H1 (cell line): ENCODE data around the gene SH3RF3. TPM values are rescaled to one million over a fixed set of nuclear protein-coding genes. Genes with fewer than 3 reads are reported as not detected.

Source experiments
- CTCF ChIA-PET: fragments of 300-600 bp; sonication (Branson Sonifier 250); formaldehyde crosslinking; loops from one replicate; lab custom pipeline; 2021; ENCODE audit not compliant: partially characterized antibody; lab: Charles Lee
- POLR2A ChIA-PET: fragments of 300-600 bp; sonication (Branson Sonifier 250); formaldehyde crosslinking; loops from one replicate; lab custom pipeline; 2021; ENCODE audit warnings: inconsistent platforms; ENCODE audit not compliant: partially characterized antibody; lab: Charles Lee
- DNase-seq, 2 experiments: peaks; one replicate each; pipeline versions ENCODE4 v3.0.0 to v3.0.0-alpha.2; 2010 to 2022; ENCODE audit warnings: low spot score in 2 of 2, low read depth in 1 of 2, mixed read lengths in 1 of 2
- FAIRE-seq: peaks from 2 replicates; lab custom pipeline; 2011; peaks lifted over from hg19 to GRCh38; lab: Jason Lieb, UNC
- H2AFZ ChIP-seq: 2 replicates; pipeline ENCODE4 v1.8.1; 2012; ENCODE audit warnings: low read length, inconsistent platforms
- H2AK5ac ChIP-seq: 2 replicates; pipeline ENCODE4 v1.6.1; 2013; ENCODE audit warnings: low read depth, low read length
- H2BK120ac ChIP-seq: replicated peaks from 2 replicates; pipeline ENCODE3; 2013; ENCODE audit warnings: low read depth, low read length, inconsistent platforms
- H2BK12ac ChIP-seq: 2 replicates; pipeline ENCODE4 v1.6.1; 2013; ENCODE audit warnings: low read depth, low read length
- H2BK15ac ChIP-seq: 2 replicates; pipeline ENCODE4 v1.6.1; 2013; ENCODE audit warnings: low read length
- H2BK20ac ChIP-seq: 2 replicates; pipeline ENCODE4 v1.6.1; 2013; ENCODE audit warnings: low read length
- H2BK5ac ChIP-seq: 2 replicates; pipeline ENCODE4 v1.6.1; 2013; ENCODE audit warnings: low read depth, low read length
- H3K14ac ChIP-seq: 2 replicates; pipeline ENCODE4 v1.6.1; 2013; ENCODE audit warnings: inconsistent platforms; ENCODE audit not compliant: insufficient read length
- H3K18ac ChIP-seq: 2 replicates; pipeline ENCODE4 v1.6.1; 2013; ENCODE audit warnings: low read length; ENCODE audit errors: extremely low read depth
- H3K23ac ChIP-seq: 2 replicates; pipeline ENCODE4 v1.6.1; 2013; ENCODE audit warnings: inconsistent platforms; ENCODE audit not compliant: insufficient read length
- H3K23me2 ChIP-seq: 2 replicates; pipeline ENCODE4 v1.6.1; 2013; ENCODE audit warnings: low read depth, low read length
- H3K27ac ChIP-seq: 2 replicates; pipeline ENCODE4 v1.6.1; 2011; ENCODE audit warnings: low read depth, low read length, inconsistent platforms
- H3K27me3 ChIP-seq, 4 experiments: replicated peaks in 1 of 4; 1 replicate in 1 of 4; 2 replicates in 3 of 4; pipeline versions ENCODE4 v1.6.1 to v1.8.1; 2011 to 2013; ENCODE audit warnings: low read length in 3 of 4, mild to moderate bottlenecking in 3 of 4, inconsistent platforms in 2 of 4, mixed read lengths in 2 of 4, moderate library complexity in 1 of 4; ENCODE audit not compliant: control insufficient read depth in 3 of 4, insufficient read depth in 3 of 4; ENCODE audit errors: extremely low read depth in 1 of 4
- H3K36me3 ChIP-seq, 4 experiments: 2 replicates each; pipeline versions ENCODE4 v1.6.1 to v1.8.1; 2011 to 2013; ENCODE audit warnings: mild to moderate bottlenecking in 4 of 4, low read length in 3 of 4, moderate library complexity in 2 of 4, control low read depth in 1 of 4, inconsistent platforms in 1 of 4; ENCODE audit not compliant: insufficient read depth in 4 of 4, control insufficient read depth in 2 of 4
- H3K4ac ChIP-seq: replicated peaks from 2 replicates; pipeline ENCODE3; 2013; ENCODE audit warnings: low read length, low read depth, mixed read lengths, inconsistent platforms; ENCODE audit not compliant: insufficient read length
- H3K4me1 ChIP-seq, 4 experiments: replicated peaks in 1 of 4; 1 replicate in 1 of 4; 2 replicates in 3 of 4; pipeline versions ENCODE4 v1.6.1 to v1.8.1; 2011 to 2013; ENCODE audit warnings: low read length in 3 of 4, inconsistent platforms in 2 of 4, mixed read lengths in 1 of 4; ENCODE audit not compliant: insufficient read depth in 4 of 4, control insufficient read depth in 3 of 4
- H3K4me2 ChIP-seq, 2 experiments: 2 replicates each; pipeline versions ENCODE4 v1.6.1 to v1.8.1; 2011 to 2013; ENCODE audit warnings: low read depth in 2 of 2, low read length in 2 of 2, control low read depth in 1 of 2, inconsistent platforms in 1 of 2, mild to moderate bottlenecking in 1 of 2; ENCODE audit not compliant: insufficient read depth in 1 of 2
- H3K4me3 ChIP-seq, 4 experiments: fragments of 200-600, 300-600 bp in 1 of 4; sonication (generic), shearing (Covaris generic), sonication (Bioruptor Twin) in 1 of 4; 2 replicates each; pipeline versions ENCODE4 v1.5.1 to v1.8.1; 2011 to 2016; ENCODE audit warnings: low read length in 4 of 4, low read depth in 3 of 4, control low read depth in 2 of 4, inconsistent platforms in 2 of 4, mild to moderate bottlenecking in 2 of 4, mixed read lengths in 1 of 4, moderate library complexity in 1 of 4; ENCODE audit not compliant: insufficient read depth in 2 of 4; ENCODE audit errors: extremely low read depth in 1 of 4
- H3K56ac ChIP-seq: replicated peaks from 2 replicates; pipeline ENCODE3; 2013; ENCODE audit warnings: low read depth, mild to moderate bottlenecking, mixed read lengths, low read length, inconsistent platforms; ENCODE audit not compliant: insufficient read length
- H3K79me1 ChIP-seq: 2 replicates; pipeline ENCODE4 v1.6.1; 2013; ENCODE audit warnings: low read depth, low read length, control low read depth
- H3K79me2 ChIP-seq, 2 experiments: 2 replicates each; pipeline versions ENCODE4 v1.6.1 to v1.8.1; 2012 to 2013; ENCODE audit warnings: low read length in 2 of 2, mild to moderate bottlenecking in 2 of 2, inconsistent platforms in 1 of 2; ENCODE audit not compliant: insufficient read depth in 2 of 2, control insufficient read depth in 1 of 2
- H3K9ac ChIP-seq, 4 experiments: replicated peaks in 1 of 4; 1 replicate in 1 of 4; 2 replicates in 3 of 4; pipeline versions ENCODE4 v1.6.1 to v1.8.1; 2011 to 2013; ENCODE audit warnings: low read depth in 3 of 4, low read length in 3 of 4, control low read depth in 2 of 4, mild to moderate bottlenecking in 2 of 4, moderate library complexity in 2 of 4, inconsistent platforms in 1 of 4; ENCODE audit errors: extremely low read depth in 1 of 4
- H3K9me3 ChIP-seq, 2 experiments: 2 replicates each; pipeline versions ENCODE4 v1.6.1 to v1.8.1; 2012 to 2013; ENCODE audit warnings: mild to moderate bottlenecking in 2 of 2, moderate library complexity in 2 of 2, control low read depth in 1 of 2, inconsistent platforms in 1 of 2, low read depth in 1 of 2, low read length in 1 of 2, mixed read lengths in 1 of 2; ENCODE audit not compliant: insufficient read depth in 2 of 2
- H4K20me1 ChIP-seq, 2 experiments: replicated peaks in 1 of 2; 2 replicates each; pipeline versions ENCODE3 to v1.8.1; 2011 to 2013; ENCODE audit warnings: inconsistent platforms in 2 of 2, low read length in 2 of 2, mild to moderate bottlenecking in 1 of 2; ENCODE audit not compliant: insufficient read depth in 2 of 2, control insufficient read depth in 1 of 2
- H4K5ac ChIP-seq: 2 replicates; pipeline ENCODE4 v1.6.1; 2013; ENCODE audit warnings: low read length, low read depth, mixed read lengths, inconsistent platforms; ENCODE audit not compliant: insufficient read length
- H4K8ac ChIP-seq: 2 replicates; pipeline ENCODE4 v1.8.0; 2013; ENCODE audit warnings: mild to moderate bottlenecking, moderate library complexity, low read length, inconsistent platforms; ENCODE audit not compliant: insufficient read depth; ENCODE audit errors: extremely low read depth
- H4K91ac ChIP-seq: replicated peaks from 2 replicates; pipeline ENCODE3; 2013; ENCODE audit warnings: low read length, mixed read lengths, inconsistent platforms; ENCODE audit not compliant: insufficient read length
- CTBP2 ChIP-seq: IDR thresholded peaks from 2 replicates; pipeline ENCODE4 v1.7.0; 2011; ENCODE audit warnings: borderline replicate concordance, mild to moderate bottlenecking, moderate library complexity, mixed read lengths, low read length; ENCODE audit not compliant: insufficient read depth, insufficient read length
- FOSL1 ChIP-seq: IDR thresholded peaks from 2 replicates; pipeline ENCODE4 v1.6.1; 2011; ENCODE audit warnings: mild to moderate bottlenecking, low read depth, low read length, moderate library complexity; ENCODE audit not compliant: insufficient read depth
- PHF8 ChIP-seq: fragments of 200-600 bp; sonication (generic); conservative IDR thresholded peaks from 2 replicates; pipeline ENCODE4 v1.7.1; 2012; ENCODE audit warnings: low read depth, mild to moderate bottlenecking, inconsistent platforms, low read length, moderate library complexity
- SRF ChIP-seq: IDR thresholded peaks from 2 replicates; pipeline ENCODE4 v1.6.1; 2011; ENCODE audit warnings: mild to moderate bottlenecking, low read depth, low read length, moderate library complexity
- WGBS, 2 experiments: shearing (Covaris generic) in 1 of 2; methylation state at CpG; one replicate each; pipeline versions ENCODE4 v1.1.6 to v1.1.7; 2013 to 2015; ENCODE audit warnings: low lambda C conversion rate in 2 of 2, mixed read lengths in 2 of 2, inconsistent platforms in 1 of 2, low coverage in 1 of 2, missing lambda C conversion rate in 1 of 2; ENCODE audit not compliant: insufficient replicate concordance in 2 of 2, insufficient coverage in 1 of 2, insufficient read length in 1 of 2; ENCODE audit errors: extremely low coverage in 1 of 2, missing lambda C conversion rate in 1 of 2; 5-methylcytosine and 5-hydroxymethylcytosine counted together
- polyA plus RNA-seq, 7 experiments: library from polyadenylated mRNA; depleted of rRNA in 3 of 7; stranded (reverse) in 5 of 7; unstranded in 2 of 7; fragments of >200 nt in 5 of 7; fragments of 200-250 nt in 2 of 7; gene quantifications; 1 replicate in 5 of 7; 2 replicates in 1 of 7; 4 replicates in 1 of 7; pipeline versions ENCODE4 v1.2.1 to v1.2.3, GENCODE V29; 2011 to 2013; ENCODE audit warnings: missing spikeins in 2 of 7, mixed read lengths in 2 of 7
- total RNA-seq: library from RNA; stranded (reverse); fragmentation: NEBNext Ultra II Directional; extraction: Animal tissue kit (Norgen Biotek cat#: 25700); gene quantifications from 2 replicates; pipeline ENCODE4 v1.2.1, GENCODE V29; 2021
- TF ChIP-seq, protein P1 (sequence below): IDR thresholded peaks from 2 replicates; pipeline ENCODE4 v1.6.1; 2011; ENCODE audit warnings: low read depth, mild to moderate bottlenecking, low read length; ENCODE audit not compliant: insufficient read depth
- TF ChIP-seq, protein P2 (sequence below): IDR thresholded peaks from 2 replicates; pipeline ENCODE4 v1.6.1; 2012; ENCODE audit warnings: inconsistent platforms
- TF ChIP-seq, protein P3 (sequence below): IDR thresholded peaks from 2 replicates; pipeline ENCODE4 v1.6.1; 2012; ENCODE audit warnings: inconsistent platforms
- TF ChIP-seq, protein P4 (sequence below), 3 experiments: IDR thresholded peaks; 1 replicate in 2 of 3; 2 replicates in 1 of 3; pipeline versions ENCODE4 v1.5.1 to v1.6.1; 2011; ENCODE audit warnings: low read length in 3 of 3, mild to moderate bottlenecking in 3 of 3, inconsistent platforms in 2 of 3, low read depth in 1 of 3, moderate library complexity in 1 of 3; ENCODE audit not compliant: insufficient read depth in 1 of 3; ENCODE audit errors: control extremely low read depth in 1 of 3

Gene SH3RF3
- total and polyA plus RNA-seq, 2 of the 8 experiments (the other 6 are each of a cell fraction or from before 2014, with no cell fraction given) = 0.11 to 0.65 TPM

DNA sequence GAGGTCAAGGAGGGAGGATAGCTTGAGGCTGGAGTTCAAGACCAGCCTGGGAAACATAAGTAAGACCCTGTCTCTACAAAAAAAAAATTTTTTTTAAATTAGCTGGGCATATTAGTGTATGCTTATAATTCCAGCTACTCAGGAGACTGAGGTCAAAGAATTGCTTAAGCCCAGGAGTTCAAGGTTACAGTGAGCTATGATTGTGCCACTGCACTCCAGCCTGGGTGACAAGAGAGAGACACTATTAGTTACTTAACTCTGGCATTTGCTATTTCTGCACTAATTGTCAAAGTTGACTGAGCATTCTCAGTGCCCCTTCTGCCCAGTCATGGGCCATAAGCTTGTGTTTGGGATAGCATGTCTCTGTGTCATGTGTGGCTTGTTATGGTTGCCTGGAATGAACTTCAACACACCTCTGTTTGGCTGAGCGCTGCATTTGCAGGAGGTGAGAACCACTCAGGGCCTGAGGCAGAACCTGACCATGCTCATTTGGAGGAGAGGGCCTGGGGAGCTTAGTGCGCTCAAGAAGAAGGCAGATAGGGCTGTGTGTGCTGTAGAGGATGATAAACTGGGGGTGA, 77.7 kb downstream of the SH3RF3 start:
- Histone ChIP-seq H3K23me2 (no peaks in the 10 kb centered on the region), H3K23ac (no peak overlapping the region), H2BK20ac (no peak overlapping the region), H4K20me1 (no peaks in the 10 kb centered on the region), H2BK120ac (no peak overlapping the region), H2BK5ac (no peak overlapping the region), H3K14ac (no peak overlapping the region), H3K36me3 (no peaks in the 10 kb centered on the region), H4K5ac (no peak overlapping the region), H3K4ac (no peak overlapping the region), H3K4me3 (no peak overlapping the region), H3K4me1 (no peaks in the 10 kb centered on the region; a peak in 1 of 7 replicates), H2AFZ (no peak overlapping the region), H3K27ac (no peak overlapping the region), H4K8ac (no peak overlapping the region), H3K9me3 (no peaks in the 10 kb centered on the region), H4K91ac (no peak overlapping the region), H3K56ac (no peak overlapping the region), H3K79me1 (no peaks in the 10 kb centered on the region), H3K9ac (no peak overlapping the region), H3K79me2 (no peaks in the 10 kb centered on the region), H3K18ac (no peak overlapping the region), H2AK5ac (no peak overlapping the region), H3K4me2 (no peak overlapping the region), H2BK15ac (no peak overlapping the region), H2BK12ac (no peak overlapping the region), H3K27me3 (no peaks in the 10 kb centered on the region)
- WGBS, 2 experiments = 95% methylated on average over 2 of the region's 2 CpGs; no CpG with 5 or more reads in 1 of the 2 experiments
- no peak for DNase-seq
- CTCF ChIA-PET = interaction anchor here (0.9 to 3.1 kb wide), 7 partner anchors 12 to 339 kb away, joined by 3 to 19 read pairs (median 4); no protein-coding TSS in a partner anchor
- POLR2A ChIA-PET = no interaction called here
- no peak for FAIRE-seq
- TF ChIP-seq, protein P1, sequence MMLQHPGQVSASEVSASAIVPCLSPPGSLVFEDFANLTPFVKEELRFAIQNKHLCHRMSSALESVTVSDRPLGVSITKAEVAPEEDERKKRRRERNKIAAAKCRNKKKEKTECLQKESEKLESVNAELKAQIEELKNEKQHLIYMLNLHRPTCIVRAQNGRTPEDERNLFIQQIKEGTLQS = no peak
- no peak for TF ChIP-seq SRF
- TF ChIP-seq, protein P2, sequence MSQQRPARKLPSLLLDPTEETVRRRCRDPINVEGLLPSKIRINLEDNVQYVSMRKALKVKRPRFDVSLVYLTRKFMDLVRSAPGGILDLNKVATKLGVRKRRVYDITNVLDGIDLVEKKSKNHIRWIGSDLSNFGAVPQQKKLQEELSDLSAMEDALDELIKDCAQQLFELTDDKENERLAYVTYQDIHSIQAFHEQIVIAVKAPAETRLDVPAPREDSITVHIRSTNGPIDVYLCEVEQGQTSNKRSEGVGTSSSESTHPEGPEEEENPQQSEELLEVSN = no peak
- TF ChIP-seq, protein P3, sequence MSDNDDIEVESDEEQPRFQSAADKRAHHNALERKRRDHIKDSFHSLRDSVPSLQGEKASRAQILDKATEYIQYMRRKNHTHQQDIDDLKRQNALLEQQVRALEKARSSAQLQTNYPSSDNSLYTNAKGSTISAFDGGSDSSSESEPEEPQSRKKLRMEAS = no peak
- no peak for TF ChIP-seq FOSL1
- no peak for TF ChIP-seq PHF8
- no peak for TF ChIP-seq CTBP2
- TF ChIP-seq, protein P4, sequence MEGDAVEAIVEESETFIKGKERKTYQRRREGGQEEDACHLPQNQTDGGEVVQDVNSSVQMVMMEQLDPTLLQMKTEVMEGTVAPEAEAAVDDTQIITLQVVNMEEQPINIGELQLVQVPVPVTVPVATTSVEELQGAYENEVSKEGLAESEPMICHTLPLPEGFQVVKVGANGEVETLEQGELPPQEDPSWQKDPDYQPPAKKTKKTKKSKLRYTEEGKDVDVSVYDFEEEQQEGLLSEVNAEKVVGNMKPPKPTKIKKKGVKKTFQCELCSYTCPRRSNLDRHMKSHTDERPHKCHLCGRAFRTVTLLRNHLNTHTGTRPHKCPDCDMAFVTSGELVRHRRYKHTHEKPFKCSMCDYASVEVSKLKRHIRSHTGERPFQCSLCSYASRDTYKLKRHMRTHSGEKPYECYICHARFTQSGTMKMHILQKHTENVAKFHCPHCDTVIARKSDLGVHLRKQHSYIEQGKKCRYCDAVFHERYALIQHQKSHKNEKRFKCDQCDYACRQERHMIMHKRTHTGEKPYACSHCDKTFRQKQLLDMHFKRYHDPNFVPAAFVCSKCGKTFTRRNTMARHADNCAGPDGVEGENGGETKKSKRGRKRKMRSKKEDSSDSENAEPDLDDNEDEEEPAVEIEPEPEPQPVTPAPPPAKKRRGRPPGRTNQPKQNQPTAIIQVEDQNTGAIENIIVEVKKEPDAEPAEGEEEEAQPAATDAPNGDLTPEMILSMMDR (IDR thresholded peaks at IDR 0.05; ENCODE audit: control extremely low read depth in 1 of 3, insufficient read depth in 1 of 3, low read depth in 1 of 3, low read length in 3 of 3) = no peak
